ENCODE measurements around the gene NPAS3.

The NPAS3 gene

GRCh38 chr14:33469898-33470297, 531.2 kb downstream of the NPAS3 start:
- Histone ChIP-seq H3K4me1 (ENCODE audit: low read length) (no peaks in the 10 kb centered on the region), H3K27ac (ENCODE audit: low read length) (no peak overlapping the region), H3K4me3 (ENCODE audit: low read length) (no peak overlapping the region), H3K36me3 (replicated peaks; ENCODE audit: insufficient read depth, low read length) (no peaks in the 10 kb centered on the region), H3F3A (ENCODE audit: insufficient read depth, low read length) (no peaks in the 10 kb centered on the region), H3K4me2 (ENCODE audit: low read depth, low read length) (no peak overlapping the region), H3K9ac (ENCODE audit: low read length) (no peak overlapping the region), H3K9me2 (replicated peaks; ENCODE audit: insufficient read depth, low read length) (no peaks in the 10 kb centered on the region), H3K27me3 (replicated peaks; ENCODE audit: insufficient read depth, low read length) (no peaks in the 10 kb centered on the region), H4K20me1 (ENCODE audit: insufficient read depth, low read length) (no peaks in the 10 kb centered on the region), H3K79me2 (ENCODE audit: low read length) (no peaks in the 10 kb centered on the region), H2AFZ (ENCODE audit: low read length) (no peak overlapping the region), H3K9me3 (replicated peaks; ENCODE audit: insufficient read depth, low read length) (no peaks in the 10 kb centered on the region)
- no peak for TF ChIP-seq CTCF (IDR thresholded peaks at IDR 0.05; ENCODE audit: low read length)
- TF ChIP-seq EZH2phosphoT487 (IDR thresholded peaks at IDR 0.05; ENCODE audit: low read length) = no peak
- TF ChIP-seq EZH2 (optimal IDR thresholded peaks at IDR 0.05; ENCODE audit: low read depth, low read length) = no peak
- DNase-seq = no peak

- H3K27ac ChIP-seq (ENCODE audit: low read length) = no peak overlapping the region
- H3K27me3 ChIP-seq (replicated peaks; ENCODE audit: insufficient read depth, low read length) = no peaks in the 10 kb centered on the region
- no peak overlapping the region for H3K4me3 ChIP-seq (ENCODE audit: low read length)
- H3K36me3 ChIP-seq (replicated peaks; ENCODE audit: insufficient read depth, low read length) = no peaks in the 10 kb centered on the region
- no peak for DNase-seq
- H3K4me2 ChIP-seq (ENCODE audit: low read depth, low read length) = no peak overlapping the region
- H3K9me2 ChIP-seq (replicated peaks; ENCODE audit: insufficient read depth, low read length) = no peaks in the 10 kb centered on the region
- H3K4me1 ChIP-seq (ENCODE audit: low read length) = no peaks in the 10 kb centered on the region
- H3K9me3 ChIP-seq (replicated peaks; ENCODE audit: insufficient read depth, low read length) = no peaks in the 10 kb centered on the region
- H4K20me1 ChIP-seq (ENCODE audit: insufficient read depth, low read length) = no peaks in the 10 kb centered on the region
- no peak overlapping the region for H3K9ac ChIP-seq (ENCODE audit: low read length)
- no peak overlapping the region for H2AFZ ChIP-seq (ENCODE audit: low read length)
- H3K79me2 ChIP-seq (ENCODE audit: low read length) = no peaks in the 10 kb centered on the region
- no peaks in the 10 kb centered on the region for H3F3A ChIP-seq (ENCODE audit: insufficient read depth, low read length)
- TF ChIP-seq CTCF (IDR thresholded peaks at IDR 0.05; ENCODE audit: low read length) = no peak
- no peak for TF ChIP-seq EZH2 (optimal IDR thresholded peaks at IDR 0.05; ENCODE audit: low read depth, low read length)
- no peak for TF ChIP-seq EZH2phosphoT487 (IDR thresholded peaks at IDR 0.05; ENCODE audit: low read length)
These were observed 533.1 kb downstream of the NPAS3 start for GRCh38 chr14:33471776-33472175.

- Histone ChIP-seq H3K27ac (ENCODE audit: low read length) (no peak overlapping the region), H3K9me2 (replicated peaks; ENCODE audit: insufficient read depth, low read length) (no peaks in the 10 kb centered on the region), H4K20me1 (ENCODE audit: insufficient read depth, low read length) (no peaks in the 10 kb centered on the region), H3K4me1 (ENCODE audit: low read length) (no peaks in the 10 kb centered on the region), H3F3A (ENCODE audit: insufficient read depth, low read length) (no peaks in the 10 kb centered on the region), H3K4me2 (ENCODE audit: low read depth, low read length) (no peak overlapping the region), H2AFZ (ENCODE audit: low read length) (no peak overlapping the region), H3K9me3 (replicated peaks; ENCODE audit: insufficient read depth, low read length) (no peaks in the 10 kb centered on the region), H3K79me2 (ENCODE audit: low read length) (no peaks in the 10 kb centered on the region), H3K27me3 (replicated peaks; ENCODE audit: insufficient read depth, low read length) (no peaks in the 10 kb centered on the region), H3K4me3 (ENCODE audit: low read length) (no peak overlapping the region), H3K9ac (ENCODE audit: low read length) (no peak overlapping the region), H3K36me3 (replicated peaks; ENCODE audit: insufficient read depth, low read length) (no peaks in the 10 kb centered on the region)
- DNase-seq = no peak
- TF ChIP-seq CTCF (IDR thresholded peaks at IDR 0.05; ENCODE audit: low read length) (peak; percentile 26), EZH2phosphoT487 (IDR thresholded peaks at IDR 0.05; ENCODE audit: low read length) (no peak), EZH2 (optimal IDR thresholded peaks at IDR 0.05; ENCODE audit: low read depth, low read length) (no peak)
These were observed 536.9 kb downstream of the NPAS3 start for GRCh38 chr14:33475623-33476022.
